Neutrophil (primary cell): ENCODE data around the gene BCL6.

Source experiments
- H3K27ac ChIP-seq: fragments of 200-600 bp; sonication (generic); 2 replicates; pipeline ENCODE4 v1.5.1; 2016; ENCODE audit warnings: mild to moderate bottlenecking, moderate library complexity
- H3K27me3 ChIP-seq: fragments of 200-600 bp; sonication (generic); 2 replicates; pipeline ENCODE4 v1.6.0; 2016; ENCODE audit warnings: mild to moderate bottlenecking
- H3K36me3 ChIP-seq: fragments of 200-600 bp; sonication (generic); 2 replicates; pipeline ENCODE4 v1.5.1; 2017
- H3K4me1 ChIP-seq, 2 experiments: fragments of 200-600 bp in 1 of 2; sonication (generic) in 1 of 2; 1 replicate in 1 of 2; 2 replicates in 1 of 2; pipeline versions ENCODE4 v1.5.1 to v1.6.1; 2013 to 2016; ENCODE audit warnings: low read depth in 1 of 2, low read length in 1 of 2, mild to moderate bottlenecking in 1 of 2, moderate library complexity in 1 of 2; ENCODE audit not compliant: control insufficient read depth in 1 of 2, insufficient read depth in 1 of 2
- H3K4me3 ChIP-seq, 2 experiments: fragments of 200-600 bp in 1 of 2; sonication (generic) in 1 of 2; 1 replicate in 1 of 2; 2 replicates in 1 of 2; pipeline ENCODE4 v1.5.1; 2013 to 2016; ENCODE audit warnings: low read depth in 1 of 2, low read length in 1 of 2, mild to moderate bottlenecking in 1 of 2, moderate library complexity in 1 of 2
- H3K9me3 ChIP-seq: fragments of 200-600 bp; sonication (generic); 2 replicates; pipeline ENCODE4 v1.5.1; 2016
- CTCF ChIP-seq: fragments of 200-600 bp; sonication (generic); IDR thresholded peaks from 2 replicates; pipeline ENCODE4 v1.5.1; 2016; ENCODE audit warnings: antibody characterized with exemption

The BCL6 gene

GRCh38 chr3:187769771-187770170, 24.5 kb upstream of the BCL6 start:
- Histone ChIP-seq H3K9me3 (no peaks in the 10 kb centered on the region), H3K36me3 (no peaks in the 10 kb centered on the region), H3K27me3 (no peaks in the 10 kb centered on the region), H3K27ac (no peak overlapping the region), H3K4me1 (peaks cover 24 to 25% of the 10 kb centered on the region in 2 experiments), H3K4me3 (no peak overlapping the region)
- no peak for TF ChIP-seq CTCF

GRCh38 chr3:187767266-187768012, 22.2 kb upstream of the BCL6 start:
- H3K36me3 ChIP-seq: no peaks in the 10 kb centered on the region
- no peak overlapping the region for H3K27ac ChIP-seq
- H3K4me3 ChIP-seq: no peak overlapping the region
- no peak for TF ChIP-seq CTCF
- no peaks in the 10 kb centered on the region for H3K9me3 ChIP-seq
- peaks cover under 1 to 2% of the 10 kb centered on the region in 2 experiments for H3K4me1 ChIP-seq
- no peaks in the 10 kb centered on the region for H3K27me3 ChIP-seq

GRCh38 chr3:187765342-187765741, 20.1 kb upstream of the BCL6 start:
- Histone ChIP-seq H3K36me3 (no peaks in the 10 kb centered on the region), H3K9me3 (no peaks in the 10 kb centered on the region), H3K4me1 (no peaks in the 10 kb centered on the region), H3K27me3 (no peaks in the 10 kb centered on the region), H3K27ac (no peak overlapping the region), H3K4me3 (no peak overlapping the region)
- no peak for TF ChIP-seq CTCF

- Histone ChIP-seq H3K9me3 (no peaks in the 10 kb centered on the region), H3K27ac (no peak overlapping the region), H3K4me1 (no peaks in the 10 kb centered on the region), H3K4me3 (no peak overlapping the region), H3K36me3 (no peaks in the 10 kb centered on the region), H3K27me3 (no peaks in the 10 kb centered on the region)
- TF ChIP-seq CTCF: no peak
These were observed 18.8 kb upstream of the BCL6 start for GRCh38 chr3:187763850-187764648.

- no peak for TF ChIP-seq CTCF
- Histone ChIP-seq H3K4me1 (no peaks in the 10 kb centered on the region), H3K9me3 (no peaks in the 10 kb centered on the region), H3K27ac (no peak overlapping the region), H3K27me3 (no peaks in the 10 kb centered on the region), H3K36me3 (no peaks in the 10 kb centered on the region), H3K4me3 (no peak overlapping the region)
These were observed 17.5 kb upstream of the BCL6 start for GRCh38 chr3:187762792-187763191.
